Panc1 (cell line): ENCODE results near the gene ENTREP1. TPM values are rescaled to one million over a fixed set of nuclear protein-coding genes. Genes with fewer than 3 reads are reported as not detected.

Experiments
- ATAC-seq: fragments of 200-7000 bp; cut with Tn5 transposase; 2 replicates; pipeline ENCODE4 v1.9.1; 2020; ENCODE audit warnings: mild to moderate bottlenecking, moderate library complexity
- BruUV-seq: library from RNA; stranded (reverse); fragments of 400-500 nt; replicated peaks from 2 replicates; lab custom pipeline; 2021; lab: Mats Ljungman, UMichigan
- CTCF ChIA-PET: fragments of 300-600 bp; sonication (Branson Sonifier 250); formaldehyde crosslinking; loops from one replicate; lab custom pipeline; 2022; ENCODE audit warnings: antibody characterized with exemption; lab: Charles Lee
- POLR2A ChIA-PET: fragments of 300-600 bp; sonication (Branson Sonifier 250); formaldehyde crosslinking; loops from one replicate; lab custom pipeline; 2022; ENCODE audit warnings: antibody characterized with exemption; lab: Charles Lee
- DNase-seq: peaks from one replicate; pipeline ENCODE4 v3.0.0-alpha.2; 2010; ENCODE audit warnings: low read depth, low spot score
- H3K27ac ChIP-seq: 2 replicates; pipeline ENCODE4 v1.5.1; 2011; ENCODE audit warnings: mild to moderate bottlenecking, low read length, inconsistent platforms
- H3K27me3 ChIP-seq: fragments of 200-500 bp; sonication (Bioruptor generic); 2 replicates; pipeline ENCODE4 v1.6.0; 2014; ENCODE audit warnings: low read length, inconsistent platforms; ENCODE audit not compliant: control insufficient read depth, insufficient read depth
- H3K36me3 ChIP-seq: fragments of 200-500 bp; sonication (Bioruptor generic); 2 replicates; pipeline ENCODE4 v1.5.1; 2014; ENCODE audit warnings: inconsistent platforms, mild to moderate bottlenecking, low read length, moderate library complexity; ENCODE audit not compliant: control insufficient read depth, insufficient read depth
- H3K4me1 ChIP-seq: 2 replicates; pipeline ENCODE4 v1.5.1; 2011; ENCODE audit warnings: inconsistent platforms, mild to moderate bottlenecking, low read length, moderate library complexity; ENCODE audit not compliant: control insufficient read depth, insufficient read depth
- H3K4me3 ChIP-seq, 2 experiments: 2 replicates each; pipeline ENCODE4 v1.5.1; 2011 to 2012; ENCODE audit warnings: low read depth in 2 of 2, low read length in 2 of 2, mild to moderate bottlenecking in 2 of 2, inconsistent platforms in 1 of 2, moderate library complexity in 1 of 2
- H3K9me3 ChIP-seq: fragments of 200-500 bp; sonication (Bioruptor generic); 2 replicates; pipeline ENCODE4 v1.5.1; 2014; ENCODE audit warnings: low read depth, mild to moderate bottlenecking, inconsistent platforms, low read length, moderate library complexity; ENCODE audit not compliant: control insufficient read depth, insufficient read depth
- CTCF ChIP-seq: fragments of 450-650 bp; IDR thresholded peaks from 2 replicates; pipeline ENCODE4 v1.5.1; 2017; ENCODE audit warnings: mild to moderate bottlenecking
- POLR2AphosphoS5 ChIP-seq: IDR thresholded peaks from 2 replicates; pipeline ENCODE4 v1.6.1; 2012; ENCODE audit warnings: mild to moderate bottlenecking, low read depth, low read length, moderate library complexity
- REST ChIP-seq, 2 experiments: IDR thresholded peaks; 2 replicates each; pipeline ENCODE4 v1.6.1; 2011 to 2012; ENCODE audit warnings: low read depth in 2 of 2, control low read depth in 1 of 2, low read length in 1 of 2, mild to moderate bottlenecking in 1 of 2, moderate library complexity in 1 of 2; ENCODE audit not compliant: insufficient read depth in 1 of 2
- SIN3A ChIP-seq: IDR thresholded peaks from 2 replicates; pipeline ENCODE4 v1.6.1; 2012; ENCODE audit warnings: low read depth, mild to moderate bottlenecking, low read length, moderate library complexity, borderline replicate concordance; ENCODE audit not compliant: insufficient read depth
- TCF7L2 ChIP-seq: IDR thresholded peaks from 2 replicates; pipeline ENCODE4 v1.6.1; 2011; ENCODE audit warnings: mild to moderate bottlenecking, low read depth, low read length, inconsistent platforms
- in situ Hi-C: cut with HindIII; loops from 2 replicates; pipeline ENCODE4 v1.10.0; 2016; ENCODE audit warnings: low sequenced_read_pairs, low pct_unique_long_range_greater_than_20kb
- intact Hi-C: fragments of 100-400 bp; cut with micrococcal nuclease; formaldehyde crosslinking; loops from one replicate; pipeline ENCODE4 v1.10.0; 2022; ENCODE audit not compliant: unreplicated experiment
- total RNA-seq: library from RNA; stranded (reverse); gene quantifications from one replicate; pipeline ENCODE4 v1.2.1, GENCODE V29; 2021; ENCODE audit not compliant: unreplicated experiment

ENTREP1 gene
- total RNA-seq, 1 experiment from 2014 or later: 0.13 TPM

GRCh38 chr9:69391487-69391886 is 66.5 kb downstream of the ENTREP1 start:
- ATAC-seq: no peak

GRCh38 chr9:69391946-69392345 is 66.9 kb downstream of the ENTREP1 start:
- Histone ChIP-seq H3K27ac (no peak overlapping the region), H3K36me3 (no peaks in the 10 kb centered on the region), H3K4me1 (no peaks in the 10 kb centered on the region), H3K9me3 (no peaks in the 10 kb centered on the region), H3K4me3 (no peak overlapping the region), H3K27me3 (no peaks in the 10 kb centered on the region)
- ATAC-seq (no peak), DNase-seq (no peak)
- no peak for TF ChIP-seq TCF7L2
- no peak for TF ChIP-seq REST (IDR thresholded peaks at IDR 0.05; ENCODE audit: insufficient read depth in 1 of 2, low read depth in 2 of 2, low read length in 1 of 2)
- no peak for TF ChIP-seq CTCF
- no peak for TF ChIP-seq POLR2AphosphoS5
- POLR2A ChIA-PET: no interaction called here
- intact Hi-C loops: no loop called here
- in situ Hi-C loops: no loop called here
- CTCF ChIA-PET: no interaction called here
- no TSS peak for BruUV-seq

More at GRCh38 chr9:69391487-69391886, 66.5 kb downstream of the ENTREP1 start:
- no peaks in the 10 kb centered on the region for H3K27me3 ChIP-seq
- in situ Hi-C loops (no loop called here), intact Hi-C loops (no loop called here)
- ChIA-PET CTCF (no interaction called here), POLR2A (no interaction called here)
- no peak for TF ChIP-seq REST (IDR thresholded peaks at IDR 0.05; ENCODE audit: insufficient read depth in 1 of 2, low read depth in 2 of 2, low read length in 1 of 2)
- TF ChIP-seq POLR2AphosphoS5: no peak
- no peak for TF ChIP-seq SIN3A
- no peak for TF ChIP-seq CTCF
- no peak for TF ChIP-seq TCF7L2
- H3K36me3 ChIP-seq: no peaks in the 10 kb centered on the region
- no peak overlapping the region for H3K4me3 ChIP-seq
- no peak for DNase-seq
- no peak overlapping the region for H3K27ac ChIP-seq
- BruUV-seq: no TSS peak
- H3K4me1 ChIP-seq: no peaks in the 10 kb centered on the region
- no peaks in the 10 kb centered on the region for H3K9me3 ChIP-seq
